ENCODE results near the gene GAS2. TPM values are rescaled to one million over a fixed set of nuclear protein-coding genes. Genes with fewer than 3 reads are reported as not detected.

Gene GAS2
- polyA plus RNA-seq, 2 of the 4 experiments (the other 2 are of a cell fraction), result 0.84 to 1.0 TPM

DNA sequence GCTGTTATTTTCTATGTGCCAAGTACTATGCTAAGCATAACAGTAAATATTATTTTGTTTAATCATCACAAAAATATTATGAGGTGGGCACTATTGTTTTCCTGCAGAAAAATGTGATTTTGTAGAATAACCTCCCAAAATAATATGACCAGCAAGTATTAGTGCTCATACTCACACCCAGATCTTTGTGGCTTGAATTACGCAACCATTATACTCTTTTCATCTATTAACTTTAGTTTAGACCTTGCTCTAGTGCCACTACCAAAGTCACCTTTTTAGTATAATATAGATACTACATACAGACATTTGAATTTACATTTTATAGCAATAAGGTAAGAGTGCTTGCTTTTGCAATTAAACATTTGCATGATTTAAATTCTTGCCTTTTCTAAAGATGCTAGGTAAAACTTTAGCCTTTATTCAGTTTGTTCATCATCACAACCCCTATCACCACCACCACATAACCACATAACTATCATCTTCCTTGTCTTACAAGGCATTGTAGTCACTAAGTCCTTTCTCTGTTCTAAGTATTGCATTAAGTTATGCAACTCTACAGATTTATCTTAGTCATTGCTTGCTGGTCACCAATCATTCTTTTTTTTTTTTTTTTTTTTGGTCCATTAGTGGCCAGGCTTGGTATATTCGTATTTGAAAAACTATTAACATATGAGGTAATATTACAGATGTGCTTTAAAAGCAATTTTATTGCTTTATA, 68.4 kb downstream of the GAS2 start:
- CTCF ChIA-PET, result no interaction called here
- FAIRE-seq (no peak), ATAC-seq (no peak), DNase-seq (ENCODE audit: low read depth in 1 of 2, low spot score in 1 of 2) (no peak)
- H3K4me1 ChIP-seq, result no peaks in the 10 kb centered on the region
- H3K4me2 ChIP-seq, result no peak overlapping the region
- 9% methylated on average over 2 of the region's 2 CpGs for WGBS (ENCODE audit: missing lambda C conversion rate)
- no peak for TF ChIP-seq HEYL (CRISPR knock-in tag; IDR thresholded peaks at IDR 0.05)
- no peak for TF ChIP-seq ZSCAN20 (CRISPR knock-in tag; IDR thresholded peaks at IDR 0.05)
- H3K4me3 ChIP-seq, result no peak overlapping the region
- H3K27ac ChIP-seq, result no peak overlapping the region
- POLR2A ChIA-PET, result no interaction called here
- H3K9me3 ChIP-seq, result no peaks in the 10 kb centered on the region

DNA sequence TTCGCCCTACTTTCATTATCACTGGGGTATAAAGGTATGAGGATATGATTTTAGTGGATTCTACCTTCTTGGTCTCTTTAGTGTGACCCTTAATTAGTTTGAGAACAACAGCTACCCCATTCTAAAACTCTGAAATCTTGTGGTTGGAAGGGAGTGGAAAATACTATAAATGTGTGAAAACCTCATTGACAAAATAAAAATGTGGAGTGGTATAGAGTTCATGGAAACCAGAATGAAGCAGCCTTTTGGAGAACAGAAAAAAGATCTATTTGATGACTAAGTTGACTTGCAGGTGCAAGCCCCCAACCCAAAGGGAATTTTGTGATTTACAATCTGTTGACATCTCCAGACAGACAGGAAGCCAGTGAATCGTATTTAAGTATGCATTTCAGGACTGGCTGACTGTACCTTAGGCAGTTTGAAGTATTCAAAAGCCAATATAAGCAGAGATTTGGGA, 75.8 kb downstream of the GAS2 start:
- CTCF ChIA-PET, result no interaction called here
- FAIRE-seq (no peak), DNase-seq (ENCODE audit: low read depth in 1 of 2, low spot score in 1 of 2) (no peak), ATAC-seq (no peak)
- Histone ChIP-seq H3K9me3 (no peaks in the 10 kb centered on the region), H3K4me2 (no peak overlapping the region), H3K4me3 (no peak overlapping the region), H3K4me1 (no peaks in the 10 kb centered on the region), H3K27ac (no peak overlapping the region)
- 5% methylated on average over 2 of the region's 2 CpGs for WGBS (ENCODE audit: missing lambda C conversion rate)
- TF ChIP-seq, protein P1, sequence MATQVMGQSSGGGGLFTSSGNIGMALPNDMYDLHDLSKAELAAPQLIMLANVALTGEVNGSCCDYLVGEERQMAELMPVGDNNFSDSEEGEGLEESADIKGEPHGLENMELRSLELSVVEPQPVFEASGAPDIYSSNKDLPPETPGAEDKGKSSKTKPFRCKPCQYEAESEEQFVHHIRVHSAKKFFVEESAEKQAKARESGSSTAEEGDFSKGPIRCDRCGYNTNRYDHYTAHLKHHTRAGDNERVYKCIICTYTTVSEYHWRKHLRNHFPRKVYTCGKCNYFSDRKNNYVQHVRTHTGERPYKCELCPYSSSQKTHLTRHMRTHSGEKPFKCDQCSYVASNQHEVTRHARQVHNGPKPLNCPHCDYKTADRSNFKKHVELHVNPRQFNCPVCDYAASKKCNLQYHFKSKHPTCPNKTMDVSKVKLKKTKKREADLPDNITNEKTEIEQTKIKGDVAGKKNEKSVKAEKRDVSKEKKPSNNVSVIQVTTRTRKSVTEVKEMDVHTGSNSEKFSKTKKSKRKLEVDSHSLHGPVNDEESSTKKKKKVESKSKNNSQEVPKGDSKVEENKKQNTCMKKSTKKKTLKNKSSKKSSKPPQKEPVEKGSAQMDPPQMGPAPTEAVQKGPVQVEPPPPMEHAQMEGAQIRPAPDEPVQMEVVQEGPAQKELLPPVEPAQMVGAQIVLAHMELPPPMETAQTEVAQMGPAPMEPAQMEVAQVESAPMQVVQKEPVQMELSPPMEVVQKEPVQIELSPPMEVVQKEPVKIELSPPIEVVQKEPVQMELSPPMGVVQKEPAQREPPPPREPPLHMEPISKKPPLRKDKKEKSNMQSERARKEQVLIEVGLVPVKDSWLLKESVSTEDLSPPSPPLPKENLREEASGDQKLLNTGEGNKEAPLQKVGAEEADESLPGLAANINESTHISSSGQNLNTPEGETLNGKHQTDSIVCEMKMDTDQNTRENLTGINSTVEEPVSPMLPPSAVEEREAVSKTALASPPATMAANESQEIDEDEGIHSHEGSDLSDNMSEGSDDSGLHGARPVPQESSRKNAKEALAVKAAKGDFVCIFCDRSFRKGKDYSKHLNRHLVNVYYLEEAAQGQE (IDR thresholded peaks at IDR 0.05), result no peak
- no peak for TF ChIP-seq NR3C1 (IDR thresholded peaks at IDR 0.05)
- TF ChIP-seq HOXA7 (CRISPR knock-in tag; IDR thresholded peaks at IDR 0.05), result no peak
- TF ChIP-seq FOSB (CRISPR knock-in tag; IDR thresholded peaks at IDR 0.05), result no peak
- no peak for TF ChIP-seq FOSL2 (IDR thresholded peaks at IDR 0.05)
- TF ChIP-seq FOSL2 (CRISPR knock-in tag; IDR thresholded peaks at IDR 0.05), result no peak
- TF ChIP-seq JUNB (IDR thresholded peaks at IDR 0.05), result no peak
- TF ChIP-seq CHD2 (IDR thresholded peaks at IDR 0.05; ENCODE audit: low read length, partially characterized antibody), result no peak
- TF ChIP-seq, protein P2, sequence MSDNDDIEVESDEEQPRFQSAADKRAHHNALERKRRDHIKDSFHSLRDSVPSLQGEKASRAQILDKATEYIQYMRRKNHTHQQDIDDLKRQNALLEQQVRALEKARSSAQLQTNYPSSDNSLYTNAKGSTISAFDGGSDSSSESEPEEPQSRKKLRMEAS (IDR thresholded peaks at IDR 0.05), result no peak
- TF ChIP-seq RAD21 (conservative IDR thresholded peaks at IDR 0.05 in 1 of 2, IDR thresholded peaks at IDR 0.05 in 1 of 2), result no peak
- TF ChIP-seq POLR2AphosphoS2 (conservative IDR thresholded peaks at IDR 0.05; ENCODE audit: low read length), result no peak
- no peak for TF ChIP-seq EHF (CRISPR knock-in tag; IDR thresholded peaks at IDR 0.05)
- no peak for TF ChIP-seq POLR2A (IDR thresholded peaks at IDR 0.05; ENCODE audit: low read length)
- TF ChIP-seq, protein P3, sequence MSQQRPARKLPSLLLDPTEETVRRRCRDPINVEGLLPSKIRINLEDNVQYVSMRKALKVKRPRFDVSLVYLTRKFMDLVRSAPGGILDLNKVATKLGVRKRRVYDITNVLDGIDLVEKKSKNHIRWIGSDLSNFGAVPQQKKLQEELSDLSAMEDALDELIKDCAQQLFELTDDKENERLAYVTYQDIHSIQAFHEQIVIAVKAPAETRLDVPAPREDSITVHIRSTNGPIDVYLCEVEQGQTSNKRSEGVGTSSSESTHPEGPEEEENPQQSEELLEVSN (IDR thresholded peaks at IDR 0.05; ENCODE audit: borderline replicate concordance, low read depth), result no peak
- TF ChIP-seq BHLHE40 (IDR thresholded peaks at IDR 0.05; ENCODE audit: low read depth, low read length), result no peak
- TF ChIP-seq, protein P4, sequence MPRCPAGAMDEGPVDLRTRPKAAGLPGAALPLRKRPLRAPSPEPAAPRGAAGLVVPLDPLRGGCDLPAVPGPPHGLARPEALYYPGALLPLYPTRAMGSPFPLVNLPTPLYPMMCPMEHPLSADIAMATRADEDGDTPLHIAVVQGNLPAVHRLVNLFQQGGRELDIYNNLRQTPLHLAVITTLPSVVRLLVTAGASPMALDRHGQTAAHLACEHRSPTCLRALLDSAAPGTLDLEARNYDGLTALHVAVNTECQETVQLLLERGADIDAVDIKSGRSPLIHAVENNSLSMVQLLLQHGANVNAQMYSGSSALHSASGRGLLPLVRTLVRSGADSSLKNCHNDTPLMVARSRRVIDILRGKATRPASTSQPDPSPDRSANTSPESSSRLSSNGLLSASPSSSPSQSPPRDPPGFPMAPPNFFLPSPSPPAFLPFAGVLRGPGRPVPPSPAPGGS (IDR thresholded peaks at IDR 0.05), result no peak
- TF ChIP-seq TP53 (CRISPR knock-in tag; IDR thresholded peaks at IDR 0.05), result no peak
- no peak for TF ChIP-seq EHMT2 (IDR thresholded peaks at IDR 0.05; ENCODE audit: low read depth)
- POLR2A ChIA-PET, result no interaction called here

All from A549 (cell line).